SK-N-SH treated with all-trans-retinoic acid at 6 μM for 48 hours (cell line): ENCODE data around the gene FOXO1.

Experiments
- CSRNP3 ChIP-seq: fragments of 250-450 bp; sonication (Bioruptor Pico); IDR thresholded peaks from 2 replicates; pipeline ENCODE4 v1.5.1; 2021; ENCODE audit warnings: mild to moderate bottlenecking, moderate library complexity
- GLIS3 ChIP-seq: fragments of 250-450 bp; sonication (Bioruptor Pico); IDR thresholded peaks from 2 replicates; pipeline ENCODE4 v1.5.0; 2020; ENCODE audit warnings: mild to moderate bottlenecking, moderate library complexity
- ISL1 ChIP-seq: fragments of 250-450 bp; sonication (Bioruptor Pico); IDR thresholded peaks from 2 replicates; pipeline ENCODE4 v2.1.2; 2022; ENCODE audit warnings: mild to moderate bottlenecking, moderate library complexity
- ZFP3 ChIP-seq: fragments of 250-450 bp; sonication (Bioruptor Pico); IDR thresholded peaks from 2 replicates; pipeline ENCODE4 v1.5.0; 2020; ENCODE audit warnings: mild to moderate bottlenecking, moderate library complexity
- ZNF565 ChIP-seq: fragments of 450-650 bp; formaldehyde crosslinking; conservative IDR thresholded peaks from 2 replicates; pipeline ENCODE4 v1.5.0; 2020; ENCODE audit warnings: low read depth, mild to moderate bottlenecking, moderate library complexity
- TF ChIP-seq, protein P1 (sequence below): fragments of 250-450 bp; sonication (Bioruptor Pico); IDR thresholded peaks from 2 replicates; pipeline ENCODE4 v1.5.0; 2020; ENCODE audit warnings: mild to moderate bottlenecking, moderate library complexity

GRCh38 chr13:40508767-40509342, 157.6 kb downstream of the FOXO1 start:
- no peak for TF ChIP-seq CSRNP3 (CRISPR knock-in tag)
- TF ChIP-seq ISL1 = no peak
- TF ChIP-seq, protein P1, sequence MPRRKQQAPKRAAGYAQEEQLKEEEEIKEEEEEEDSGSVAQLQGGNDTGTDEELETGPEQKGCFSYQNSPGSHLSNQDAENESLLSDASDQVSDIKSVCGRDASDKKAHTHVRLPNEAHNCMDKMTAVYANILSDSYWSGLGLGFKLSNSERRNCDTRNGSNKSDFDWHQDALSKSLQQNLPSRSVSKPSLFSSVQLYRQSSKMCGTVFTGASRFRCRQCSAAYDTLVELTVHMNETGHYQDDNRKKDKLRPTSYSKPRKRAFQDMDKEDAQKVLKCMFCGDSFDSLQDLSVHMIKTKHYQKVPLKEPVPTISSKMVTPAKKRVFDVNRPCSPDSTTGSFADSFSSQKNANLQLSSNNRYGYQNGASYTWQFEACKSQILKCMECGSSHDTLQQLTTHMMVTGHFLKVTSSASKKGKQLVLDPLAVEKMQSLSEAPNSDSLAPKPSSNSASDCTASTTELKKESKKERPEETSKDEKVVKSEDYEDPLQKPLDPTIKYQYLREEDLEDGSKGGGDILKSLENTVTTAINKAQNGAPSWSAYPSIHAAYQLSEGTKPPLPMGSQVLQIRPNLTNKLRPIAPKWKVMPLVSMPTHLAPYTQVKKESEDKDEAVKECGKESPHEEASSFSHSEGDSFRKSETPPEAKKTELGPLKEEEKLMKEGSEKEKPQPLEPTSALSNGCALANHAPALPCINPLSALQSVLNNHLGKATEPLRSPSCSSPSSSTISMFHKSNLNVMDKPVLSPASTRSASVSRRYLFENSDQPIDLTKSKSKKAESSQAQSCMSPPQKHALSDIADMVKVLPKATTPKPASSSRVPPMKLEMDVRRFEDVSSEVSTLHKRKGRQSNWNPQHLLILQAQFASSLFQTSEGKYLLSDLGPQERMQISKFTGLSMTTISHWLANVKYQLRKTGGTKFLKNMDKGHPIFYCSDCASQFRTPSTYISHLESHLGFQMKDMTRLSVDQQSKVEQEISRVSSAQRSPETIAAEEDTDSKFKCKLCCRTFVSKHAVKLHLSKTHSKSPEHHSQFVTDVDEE = no peak
- no peak for TF ChIP-seq GLIS3 (CRISPR knock-in tag)
- TF ChIP-seq ZFP3 = no peak
- TF ChIP-seq ZNF565 = no peak
